ENCODE measurements around the gene SPSB3.

SPSB3 gene

DNA sequence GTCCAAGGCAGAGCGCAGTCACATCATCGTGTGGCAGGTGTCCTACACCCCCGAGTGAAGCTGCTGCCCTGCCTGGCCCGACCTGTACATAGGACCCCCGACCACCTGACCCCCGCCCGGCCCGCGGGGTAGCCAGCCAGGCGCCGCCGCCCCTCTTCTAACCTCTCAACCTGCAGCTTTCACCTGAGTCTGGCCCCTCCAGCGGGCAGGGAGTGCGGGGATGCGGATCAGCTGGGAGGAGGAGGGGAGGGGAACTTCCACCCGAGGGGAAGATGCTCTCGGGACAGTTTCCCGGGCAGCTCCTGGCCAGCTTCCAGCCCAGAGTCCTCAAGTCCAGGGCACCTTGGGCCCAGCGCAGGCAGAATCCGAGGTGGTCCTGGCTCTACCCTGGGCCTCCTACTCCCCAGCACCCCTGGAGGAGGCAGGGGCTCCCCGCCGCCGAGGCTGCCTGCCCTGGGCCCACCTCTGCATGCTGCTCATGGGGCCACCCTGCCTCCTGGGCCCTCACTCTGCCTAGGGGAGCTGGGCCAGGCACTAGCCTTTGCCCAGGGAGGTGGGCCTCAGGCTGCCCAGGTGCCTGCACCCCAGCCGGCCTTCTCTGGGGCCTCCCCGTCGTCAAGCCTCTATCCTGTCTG is 13.5 kb downstream of the SPSB3 start:
- TF ChIP-seq SIN3A (IDR thresholded peaks at IDR 0.05; ENCODE audit: borderline replicate concordance, insufficient read depth, low read length) (no peak), POLR2AphosphoS5 (IDR thresholded peaks at IDR 0.05; ENCODE audit: low read depth, low read length) (no peak), FOXP2 (optimal IDR thresholded peaks at IDR 0.05; ENCODE audit: borderline replicate concordance, extremely low read depth, extremely low read length, insufficient read depth) (no peak), TAF1 (IDR thresholded peaks at IDR 0.05; ENCODE audit: borderline replicate concordance, insufficient read depth, low read length) (no peak)
- TF ChIP-seq, protein P1, sequence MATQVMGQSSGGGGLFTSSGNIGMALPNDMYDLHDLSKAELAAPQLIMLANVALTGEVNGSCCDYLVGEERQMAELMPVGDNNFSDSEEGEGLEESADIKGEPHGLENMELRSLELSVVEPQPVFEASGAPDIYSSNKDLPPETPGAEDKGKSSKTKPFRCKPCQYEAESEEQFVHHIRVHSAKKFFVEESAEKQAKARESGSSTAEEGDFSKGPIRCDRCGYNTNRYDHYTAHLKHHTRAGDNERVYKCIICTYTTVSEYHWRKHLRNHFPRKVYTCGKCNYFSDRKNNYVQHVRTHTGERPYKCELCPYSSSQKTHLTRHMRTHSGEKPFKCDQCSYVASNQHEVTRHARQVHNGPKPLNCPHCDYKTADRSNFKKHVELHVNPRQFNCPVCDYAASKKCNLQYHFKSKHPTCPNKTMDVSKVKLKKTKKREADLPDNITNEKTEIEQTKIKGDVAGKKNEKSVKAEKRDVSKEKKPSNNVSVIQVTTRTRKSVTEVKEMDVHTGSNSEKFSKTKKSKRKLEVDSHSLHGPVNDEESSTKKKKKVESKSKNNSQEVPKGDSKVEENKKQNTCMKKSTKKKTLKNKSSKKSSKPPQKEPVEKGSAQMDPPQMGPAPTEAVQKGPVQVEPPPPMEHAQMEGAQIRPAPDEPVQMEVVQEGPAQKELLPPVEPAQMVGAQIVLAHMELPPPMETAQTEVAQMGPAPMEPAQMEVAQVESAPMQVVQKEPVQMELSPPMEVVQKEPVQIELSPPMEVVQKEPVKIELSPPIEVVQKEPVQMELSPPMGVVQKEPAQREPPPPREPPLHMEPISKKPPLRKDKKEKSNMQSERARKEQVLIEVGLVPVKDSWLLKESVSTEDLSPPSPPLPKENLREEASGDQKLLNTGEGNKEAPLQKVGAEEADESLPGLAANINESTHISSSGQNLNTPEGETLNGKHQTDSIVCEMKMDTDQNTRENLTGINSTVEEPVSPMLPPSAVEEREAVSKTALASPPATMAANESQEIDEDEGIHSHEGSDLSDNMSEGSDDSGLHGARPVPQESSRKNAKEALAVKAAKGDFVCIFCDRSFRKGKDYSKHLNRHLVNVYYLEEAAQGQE (IDR thresholded peaks at IDR 0.05; ENCODE audit: insufficient read depth in 1 of 2, low read depth in 2 of 2, low read length in 2 of 2), result no peak

GRCh38 chr16:1768061-1768766 is 14.2 kb downstream of the SPSB3 start:
- 0 out of 2 replicates have a peak, but pooled peaks have one; percentile 2 for TF ChIP-seq POLR2AphosphoS5 (IDR thresholded peaks at IDR 0.05; ENCODE audit: low read depth, low read length)
- TF ChIP-seq, protein P1 (IDR thresholded peaks at IDR 0.05; ENCODE audit: insufficient read depth in 1 of 2, low read depth in 2 of 2, low read length in 2 of 2), result no peak

GRCh38 chr16:1767116-1767994 is 15.0 kb downstream of the SPSB3 start:
- no peak for TF ChIP-seq FOXP2 (optimal IDR thresholded peaks at IDR 0.05; ENCODE audit: borderline replicate concordance, extremely low read depth, extremely low read length, insufficient read depth)
- no peak for TF ChIP-seq TAF1 (IDR thresholded peaks at IDR 0.05; ENCODE audit: borderline replicate concordance, insufficient read depth, low read length)
- no peak; the same call in 1 of the 2 replicates for TF ChIP-seq POLR2AphosphoS5 (IDR thresholded peaks at IDR 0.05; ENCODE audit: low read depth, low read length)
- TF ChIP-seq, protein P1 (IDR thresholded peaks at IDR 0.05; ENCODE audit: insufficient read depth in 1 of 2, low read depth in 2 of 2, low read length in 2 of 2), result no peak
- no peak for TF ChIP-seq SIN3A (IDR thresholded peaks at IDR 0.05; ENCODE audit: borderline replicate concordance, insufficient read depth, low read length)

GRCh38 chr16:1766701-1767100 is 15.7 kb downstream of the SPSB3 start:
- TF ChIP-seq, protein P1 (IDR thresholded peaks at IDR 0.05; ENCODE audit: insufficient read depth in 1 of 2, low read depth in 2 of 2, low read length in 2 of 2), result no peak
- TF ChIP-seq POLR2AphosphoS5 (IDR thresholded peaks at IDR 0.05; ENCODE audit: low read depth, low read length) (no peak), TAF1 (IDR thresholded peaks at IDR 0.05; ENCODE audit: borderline replicate concordance, insufficient read depth, low read length) (no peak), FOXP2 (optimal IDR thresholded peaks at IDR 0.05; ENCODE audit: borderline replicate concordance, extremely low read depth, extremely low read length, insufficient read depth) (no peak), SIN3A (IDR thresholded peaks at IDR 0.05; ENCODE audit: borderline replicate concordance, insufficient read depth, low read length) (no peak)
